ENCODE results near the gene SMIM35.

The SMIM35 gene

DNA sequence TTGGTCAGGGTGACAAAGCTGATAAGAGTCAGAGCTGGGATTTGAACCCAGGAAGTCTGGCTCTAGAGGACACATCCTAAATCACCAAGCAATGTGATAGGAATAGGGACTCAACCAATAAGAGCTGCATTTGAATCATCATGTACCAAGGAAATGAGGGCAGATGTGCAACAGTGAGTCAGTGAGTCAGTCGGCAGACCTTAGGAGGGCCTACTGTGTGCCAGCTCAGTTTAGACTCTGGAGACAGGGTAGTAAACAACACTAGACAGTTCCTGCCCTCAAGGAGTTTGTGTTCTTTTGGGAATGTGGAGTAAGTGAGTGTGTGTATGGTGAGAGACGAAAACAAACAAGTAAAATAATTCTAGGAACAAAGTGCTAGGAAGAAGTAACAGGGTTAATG lies 89.4 kb downstream of the SMIM35 start:
- peaks cover 97% of the 10 kb centered on the region for H3K4me1 Mint-ChIP-seq (ENCODE audit: low read depth)
- H3K27ac Mint-ChIP-seq: peak overlapping the region; percentile 94
- H3K36me3 Mint-ChIP-seq (ENCODE audit: low read depth): peaks cover 94% of the 10 kb centered on the region
- H3K9me3 Mint-ChIP-seq: no peaks in the 10 kb centered on the region
- H3K27me3 Mint-ChIP-seq: no peaks in the 10 kb centered on the region
- H3K4me3 Mint-ChIP-seq: no peak overlapping the region
- no peak for DNase-seq

- DNase-seq: no peak
- peak overlapping the region; percentile 14 for H3K27ac Mint-ChIP-seq
- H3K9me3 Mint-ChIP-seq: no peaks in the 10 kb centered on the region
- no peaks in the 10 kb centered on the region for H3K27me3 Mint-ChIP-seq
- H3K4me3 Mint-ChIP-seq: no peak overlapping the region
- peaks cover 96% of the 10 kb centered on the region for H3K4me1 Mint-ChIP-seq (ENCODE audit: low read depth)
- peaks cover 100% of the 10 kb centered on the region for H3K36me3 Mint-ChIP-seq (ENCODE audit: low read depth)
These were observed 90.7 kb downstream of the SMIM35 start for GRCh38 chr11:117996058-117996457.

DNA sequence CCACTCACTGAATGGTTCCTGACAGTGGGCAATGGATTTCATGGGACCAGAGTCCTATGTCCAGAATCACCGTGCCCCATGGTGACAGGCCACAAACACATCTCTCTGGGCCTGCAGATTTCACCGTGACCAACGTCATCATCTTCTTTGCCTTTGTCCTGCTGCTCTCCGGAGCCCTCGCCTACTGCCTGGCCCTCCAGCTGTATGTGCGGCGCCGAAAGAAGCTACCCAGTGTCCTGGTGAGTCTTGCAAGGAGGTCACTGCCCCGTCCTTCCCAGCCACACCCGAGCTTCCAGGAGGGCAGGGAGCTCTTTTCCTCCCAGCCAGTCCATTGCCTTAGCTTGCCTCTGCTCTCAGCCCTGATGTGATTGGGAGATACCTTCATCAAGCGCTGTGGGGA lies 91.3 kb downstream of the SMIM35 start:
- peaks cover 100% of the 10 kb centered on the region for H3K36me3 Mint-ChIP-seq (ENCODE audit: low read depth)
- no peak for DNase-seq
- peaks cover 96% of the 10 kb centered on the region for H3K4me1 Mint-ChIP-seq (ENCODE audit: low read depth)

DNA sequence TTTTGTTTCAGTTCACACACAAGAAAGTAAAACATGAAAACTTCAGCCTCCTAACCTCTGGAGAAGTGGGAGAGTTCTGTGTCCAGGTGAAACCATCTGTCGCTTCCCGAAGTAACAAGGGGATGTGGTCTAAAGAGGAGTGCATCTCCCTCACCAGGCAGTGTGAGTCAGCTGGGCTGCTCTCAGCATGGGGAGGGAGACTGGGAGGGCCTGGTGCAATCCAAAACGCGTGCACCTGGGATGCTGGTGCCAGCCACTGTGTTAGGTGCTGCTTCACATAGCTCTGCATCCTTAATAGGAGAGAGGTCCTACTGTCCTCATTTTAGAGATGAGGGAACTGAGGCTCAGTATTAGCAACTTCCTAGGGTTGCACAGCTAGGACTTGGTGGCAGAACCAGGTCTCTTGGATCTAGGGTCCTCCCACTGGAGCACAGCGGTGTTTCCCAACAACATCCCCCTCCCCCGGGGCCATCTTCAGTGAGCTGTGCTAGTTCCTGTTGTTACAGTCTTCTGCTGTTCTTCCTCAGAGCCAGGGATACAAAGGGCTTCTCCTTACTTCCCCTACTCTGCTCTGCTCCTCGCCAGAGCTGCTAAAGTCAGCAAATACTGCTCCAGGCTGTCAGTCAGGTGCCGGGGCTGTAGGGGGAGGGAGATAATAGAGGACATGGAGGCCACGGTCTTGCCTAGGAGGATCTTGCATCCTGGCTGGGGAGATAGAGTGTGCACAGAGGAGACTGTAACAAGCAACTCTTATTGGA lies 92.6 kb downstream of the SMIM35 start:
- Mint-ChIP-seq H3K27ac (peak overlapping the region; percentile 7), H3K27me3 (no peaks in the 10 kb centered on the region), H3K4me3 (no peak overlapping the region), H3K9me3 (no peaks in the 10 kb centered on the region), H3K4me1 (ENCODE audit: low read depth) (peaks cover 96% of the 10 kb centered on the region), H3K36me3 (ENCODE audit: low read depth) (peaks cover 100% of the 10 kb centered on the region)
- no peak for DNase-seq

More for the DNA sequence above, 91.3 kb downstream of the SMIM35 start:
- H3K27me3 Mint-ChIP-seq: no peaks in the 10 kb centered on the region
- no peaks in the 10 kb centered on the region for H3K9me3 Mint-ChIP-seq
- H3K27ac Mint-ChIP-seq: peak overlapping the region; percentile 33
- H3K4me3 Mint-ChIP-seq: no peak overlapping the region

DNA sequence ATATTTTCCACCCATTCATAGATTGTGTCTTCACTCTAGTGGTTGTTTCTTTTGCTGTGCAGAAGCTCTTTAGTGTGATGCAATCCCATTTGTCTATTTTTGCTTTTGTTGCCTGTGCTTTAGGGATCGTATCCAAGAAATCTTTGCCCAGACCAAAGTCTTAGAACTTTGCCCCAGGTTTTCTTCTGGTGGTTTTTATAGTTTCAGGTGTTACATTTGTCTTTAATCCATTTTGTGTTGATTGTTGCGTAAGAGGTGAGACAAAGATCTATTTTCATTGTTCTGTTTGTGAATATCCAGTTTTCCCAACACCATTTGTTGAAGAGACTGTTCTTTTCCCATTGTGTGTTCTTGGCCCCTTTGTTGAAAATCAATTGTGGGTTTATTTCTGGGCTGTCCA lies 94.1 kb downstream of the SMIM35 start:
- Mint-ChIP-seq H3K9me3 (no peaks in the 10 kb centered on the region), H3K27me3 (no peaks in the 10 kb centered on the region), H3K27ac (peak overlapping the region; percentile 77), H3K4me1 (ENCODE audit: low read depth) (peaks cover 96% of the 10 kb centered on the region), H3K4me3 (peak overlapping the region; percentile 35), H3K36me3 (ENCODE audit: low read depth) (peaks cover 100% of the 10 kb centered on the region)
- DNase-seq: no peak

DNA sequence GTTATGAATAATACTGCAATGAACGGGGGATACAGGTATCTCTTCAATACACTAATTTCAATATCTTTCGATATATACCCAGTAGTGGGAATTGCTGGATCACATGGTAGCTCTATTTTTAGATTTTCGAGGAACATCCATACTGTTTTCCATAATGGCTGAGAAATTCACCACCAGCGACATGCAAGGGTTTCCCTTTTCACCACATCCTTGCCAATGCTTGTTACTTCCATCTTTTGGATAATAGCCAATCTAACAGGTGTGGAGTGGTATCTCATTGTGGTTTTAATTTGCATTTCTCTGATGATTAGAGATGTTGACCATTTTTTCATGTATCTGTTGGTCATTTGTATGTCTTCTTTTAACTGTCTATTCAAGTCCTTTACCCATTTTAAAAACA lies 94.6 kb downstream of the SMIM35 start:
- H3K4me3 Mint-ChIP-seq: peak overlapping the region; percentile 61
- H3K36me3 Mint-ChIP-seq (ENCODE audit: low read depth): peaks cover 100% of the 10 kb centered on the region
- H3K27ac Mint-ChIP-seq: peak overlapping the region; percentile 77
- no peaks in the 10 kb centered on the region for H3K9me3 Mint-ChIP-seq
- peaks cover 96% of the 10 kb centered on the region for H3K4me1 Mint-ChIP-seq (ENCODE audit: low read depth)
- no peaks in the 10 kb centered on the region for H3K27me3 Mint-ChIP-seq
- DNase-seq: no peak

DNA sequence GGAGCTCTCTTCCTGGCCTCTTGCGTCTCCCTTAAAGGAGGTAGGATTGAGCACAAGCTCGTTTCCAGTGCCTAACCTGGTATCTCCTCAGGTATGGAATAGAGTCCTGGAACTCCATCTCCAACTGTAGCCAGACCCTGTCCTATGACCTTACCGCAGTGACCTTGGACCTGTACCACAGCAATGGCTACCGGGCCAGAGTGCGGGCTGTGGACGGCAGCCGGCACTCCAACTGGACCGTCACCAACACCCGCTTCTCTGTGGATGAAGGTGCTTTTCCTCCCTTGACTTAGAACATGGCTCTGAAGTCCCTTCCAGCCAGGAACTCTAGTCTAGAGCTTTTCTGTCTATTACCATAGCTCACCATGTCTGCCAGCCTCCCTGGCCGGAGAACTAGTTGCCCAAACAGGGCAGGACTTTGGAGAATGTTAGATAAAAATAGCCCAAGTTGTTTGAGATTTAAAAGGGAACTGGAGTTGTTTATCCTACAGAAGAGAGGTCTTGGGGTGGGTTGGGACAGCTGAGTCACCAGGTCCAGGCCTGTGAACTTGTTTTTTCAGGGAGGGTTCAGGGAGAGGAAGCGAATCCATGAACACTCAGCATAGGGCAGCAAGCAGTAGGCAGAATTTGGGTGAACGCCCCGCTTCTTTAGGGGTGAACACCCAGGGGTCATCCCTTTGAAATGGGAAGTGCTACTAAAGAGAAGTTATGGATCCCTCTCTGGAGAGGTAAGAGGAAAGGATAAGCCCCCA lies 97.2 kb downstream of the SMIM35 start:
- Mint-ChIP-seq H3K36me3 (ENCODE audit: low read depth) (peaks cover 95% of the 10 kb centered on the region), H3K4me1 (ENCODE audit: low read depth) (peaks cover 87% of the 10 kb centered on the region), H3K4me3 (peak overlapping the region; percentile 94), H3K27ac (peak overlapping the region; percentile 98), H3K27me3 (no peaks in the 10 kb centered on the region), H3K9me3 (no peaks in the 10 kb centered on the region)
- no peak for DNase-seq

GRCh38 chr11:117986981-117987574 lies 99.7 kb downstream of the SMIM35 start:
- Mint-ChIP-seq H3K36me3 (ENCODE audit: low read depth) (peaks cover 74% of the 10 kb centered on the region), H3K9me3 (no peaks in the 10 kb centered on the region), H3K27ac (peak overlapping the region; percentile 98), H3K4me3 (peak overlapping the region; percentile 94), H3K4me1 (ENCODE audit: low read depth) (peaks cover 84% of the 10 kb centered on the region), H3K27me3 (no peaks in the 10 kb centered on the region)
- DNase-seq: peak; percentile 68

DNA sequence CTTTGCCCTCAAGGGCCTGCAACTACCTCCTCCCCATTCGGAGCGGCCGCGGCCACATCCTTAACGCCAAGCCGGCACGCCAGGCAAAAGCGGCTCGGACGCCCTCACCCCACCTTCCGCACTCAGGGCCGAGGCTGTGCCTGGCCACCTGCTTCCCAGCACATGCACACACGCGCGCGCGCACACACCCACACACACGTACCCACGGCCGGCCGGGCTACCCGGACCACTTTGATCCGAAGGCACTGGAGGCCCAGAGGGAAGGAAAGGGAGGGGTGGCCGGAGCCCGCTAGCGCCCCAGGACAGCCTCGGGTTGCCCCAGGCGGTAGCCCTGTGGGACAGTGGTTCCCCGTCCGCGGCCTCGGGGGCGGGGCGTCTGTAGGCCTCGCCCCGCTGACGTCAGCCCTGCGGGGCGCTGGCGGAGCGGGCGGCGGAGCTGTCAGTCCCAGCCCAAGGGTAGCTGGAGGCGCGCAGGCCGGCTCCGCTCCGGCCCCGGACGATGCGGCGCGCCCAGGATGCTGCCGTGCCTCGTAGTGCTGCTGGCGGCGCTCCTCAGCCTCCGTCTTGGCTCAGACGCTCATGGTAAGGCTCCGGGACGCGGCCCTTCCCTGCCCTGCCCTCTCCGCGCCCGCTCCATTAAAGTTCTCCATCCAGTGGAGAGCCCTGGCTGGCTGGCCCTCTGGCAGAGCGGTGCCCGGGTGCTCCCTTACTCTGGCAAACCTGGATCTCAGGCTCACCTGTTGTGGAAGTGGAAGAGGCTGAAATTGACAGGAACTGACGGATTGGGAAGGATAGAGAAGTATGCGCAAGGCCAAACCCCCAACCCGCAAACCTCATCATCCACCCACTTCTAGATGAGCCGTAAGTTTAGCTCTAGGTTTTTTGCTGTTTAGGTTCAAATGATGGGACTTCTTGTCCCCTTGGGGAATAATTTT lies 100.5 kb downstream of the SMIM35 start, which contains the start of gene IL10RA:
IL10RA (plus strand) TSS at position 442 of the 935 bp plus-strand sequence; CDS start at position 516, 74 bp downstream.
- H3K36me3 Mint-ChIP-seq (ENCODE audit: low read depth): peaks cover 66% of the 10 kb centered on the region
- no peaks in the 10 kb centered on the region for H3K9me3 Mint-ChIP-seq
- peak within 1 kb of the TSS; percentile 94 for H3K4me3 Mint-ChIP-seq
- peak within 1 kb of the TSS; percentile 98 for H3K27ac Mint-ChIP-seq
- no peaks in the 10 kb centered on the region for H3K27me3 Mint-ChIP-seq
- peak; percentile 93 for DNase-seq
- peaks cover 83% of the 10 kb centered on the region for H3K4me1 Mint-ChIP-seq (ENCODE audit: low read depth)

- Mint-ChIP-seq H3K27me3 (no peaks in the 10 kb centered on the region), H3K4me1 (ENCODE audit: low read depth) (peaks cover 81% of the 10 kb centered on the region), H3K4me3 (peak overlapping the region; percentile 94), H3K36me3 (ENCODE audit: low read depth) (peaks cover 48% of the 10 kb centered on the region), H3K27ac (peak overlapping the region; percentile 98), H3K9me3 (no peaks in the 10 kb centered on the region)
- DNase-seq: no peak
These were observed 102.3 kb downstream of the SMIM35 start for GRCh38 chr11:117984476-117984875.

DNA sequence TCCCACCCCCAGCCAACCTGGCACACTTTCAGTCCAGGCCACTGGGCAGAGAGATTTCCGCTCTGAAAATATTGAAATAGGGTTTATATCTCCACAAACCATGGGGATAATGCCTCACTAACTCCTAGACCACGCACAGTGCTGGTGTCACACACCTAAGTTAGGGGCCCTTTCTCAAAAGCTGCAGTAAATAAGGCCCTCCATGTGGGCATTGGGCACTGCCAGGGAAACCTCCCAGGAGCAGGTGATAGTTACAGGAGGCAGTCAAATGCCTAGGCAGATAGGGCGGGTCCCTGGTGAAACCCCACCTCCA lies 103.6 kb downstream of the SMIM35 start:
- H3K27ac Mint-ChIP-seq: peak overlapping the region; percentile 53
- no peaks in the 10 kb centered on the region for H3K27me3 Mint-ChIP-seq

GRCh38 chr11:117980720-117981119 lies 106.0 kb downstream of the SMIM35 start:
- H3K9me3 Mint-ChIP-seq: no peaks in the 10 kb centered on the region
- peaks cover 84% of the 10 kb centered on the region for H3K4me1 Mint-ChIP-seq (ENCODE audit: low read depth)
- peaks cover 31% of the 10 kb centered on the region for H3K36me3 Mint-ChIP-seq (ENCODE audit: low read depth)

More for the DNA sequence above, 103.6 kb downstream of the SMIM35 start:
- peaks cover 76% of the 10 kb centered on the region for H3K4me1 Mint-ChIP-seq (ENCODE audit: low read depth)
- no peak overlapping the region for H3K4me3 Mint-ChIP-seq
- peaks cover 35% of the 10 kb centered on the region for H3K36me3 Mint-ChIP-seq (ENCODE audit: low read depth)
- peak; percentile 35 for DNase-seq
- no peaks in the 10 kb centered on the region for H3K9me3 Mint-ChIP-seq

GRCh38 chr11:117980280-117980679 lies 106.5 kb downstream of the SMIM35 start:
- no peak for DNase-seq
- Mint-ChIP-seq H3K4me3 (peak overlapping the region; percentile 6), H3K9me3 (no peaks in the 10 kb centered on the region), H3K27me3 (no peaks in the 10 kb centered on the region), H3K4me1 (ENCODE audit: low read depth) (peaks cover 86% of the 10 kb centered on the region), H3K27ac (peak overlapping the region; percentile 89), H3K36me3 (ENCODE audit: low read depth) (peaks cover 29% of the 10 kb centered on the region)

More at GRCh38 chr11:117980720-117981119, 106.0 kb downstream of the SMIM35 start:
- no peaks in the 10 kb centered on the region for H3K27me3 Mint-ChIP-seq
- no peak overlapping the region for H3K4me3 Mint-ChIP-seq
- no peak for DNase-seq
- H3K27ac Mint-ChIP-seq: no peak overlapping the region

Data from activated T-cell treated with anti-CD3 and anti-CD28 coated beads, Interleukin-2, amount 50 U/mL, for 24 hours (primary cell).